ENCODE results near the gene KCNJ6. TPM values are rescaled to one million over a fixed set of nuclear protein-coding genes. Genes with fewer than 3 reads are reported as not detected.

Gene KCNJ6
- total RNA-seq, 1 experiment from 2014 or later, result not detected

- CTCF ChIA-PET, result no interaction called here
- no TSS peak for BruUV-seq (replicated peaks)
- no peak overlapping the region for H3K27ac ChIP-seq (ENCODE audit: low read depth, low read length)
Measured at GRCh38 chr21:37658817-37659458, 257.3 kb downstream of the KCNJ6 start.

More at GRCh38 chr21:37658817-37659458, 257.3 kb downstream of the KCNJ6 start:
- H4K20me1 ChIP-seq (ENCODE audit: insufficient read depth), result no peaks in the 10 kb centered on the region
- peak in 2 of 3 experiments; percentile 9 to 24; a peak in 2 of 6 replicates for TF ChIP-seq CTCF (IDR thresholded peaks at IDR 0.05 in 2 of 3, conservative IDR thresholded peaks at IDR 0.05 in 1 of 3; ENCODE audit: borderline replicate concordance in 1 of 3, insufficient read depth in 1 of 3, low read depth in 2 of 3, low read length in 2 of 3)
- no peak for TF ChIP-seq POLR2AphosphoS5 (IDR thresholded peaks at IDR 0.05; ENCODE audit: low read depth, low read length)
- no peak for TF ChIP-seq EGR1 (IDR thresholded peaks at IDR 0.05; ENCODE audit: low read depth)
- no peak for TF ChIP-seq YY1 (IDR thresholded peaks at IDR 0.05; ENCODE audit: extremely low read depth, insufficient replicate concordance, low read depth, low read length)
- no peak for TF ChIP-seq CBX3 (IDR thresholded peaks at IDR 0.05; ENCODE audit: low read depth)
- TF ChIP-seq RAD21 (IDR thresholded peaks at IDR 0.05; ENCODE audit: low read depth), result peak; percentile 25
- TF ChIP-seq JUND (IDR thresholded peaks at IDR 0.05), result no peak
- no peak for TF ChIP-seq ZNF274 (IDR thresholded peaks at IDR 0.05; ENCODE audit: low read depth, low read length)
- ATAC-seq (peak; percentile 60), DNase-seq (ENCODE audit: low read depth, low spot score) (no peak)
- no peaks in the 10 kb centered on the region; the same call in 1 of the 2 replicates for H3K9me2 ChIP-seq (ENCODE audit: insufficient read depth)
- H2AFZ ChIP-seq (ENCODE audit: low read depth, low read length, poor library complexity, severe bottlenecking), result no peak overlapping the region
- peaks cover 0 to 7% of the 10 kb centered on the region in 2 experiments; a peak in 1 of 4 replicates for H3K4me1 ChIP-seq (ENCODE audit: control insufficient read depth in 1 of 2, insufficient read depth in 2 of 2, low read length in 2 of 2)
- ChIA-PET POLR2A (no interaction called here), RAD21 (ENCODE audit: low non-redundant PET in 1 of 2, low total read pairs in 2 of 2, uncharacterized antibody in 2 of 2, unreplicated experiment in 2 of 2) (no interaction called here)
- intact Hi-C loops (cut with micrococcal nuclease), result no loop called here
- peak overlapping the region; percentile 3; the same call in 1 of the 2 replicates for H3K4me2 ChIP-seq (ENCODE audit: low read length)
- peaks cover 14% of the 10 kb centered on the region for H3K27me3 ChIP-seq (ENCODE audit: insufficient read depth, low read length)
- H3K4me3 ChIP-seq (replicated peaks in 1 of 2; ENCODE audit: low read depth in 1 of 2, low read length in 2 of 2), result no peak overlapping the region
- H3K79me2 ChIP-seq (ENCODE audit: insufficient read depth, low read length), result no peaks in the 10 kb centered on the region
- H3K36me3 ChIP-seq (ENCODE audit: control insufficient read depth in 1 of 2, insufficient read depth in 2 of 2, low read length in 2 of 2), result no peaks in the 10 kb centered on the region
- no peak overlapping the region for H3K9ac ChIP-seq (ENCODE audit: low read length)
- H3K9me3 ChIP-seq (ENCODE audit: control insufficient read depth in 1 of 2, insufficient read depth in 1 of 2, low read depth in 1 of 2, low read length in 2 of 2), result no peaks in the 10 kb centered on the region

All from HCT116 (cell line).